ENCODE measurements around the gene SHLD1.

SHLD1 gene

GRCh38 chr20:5821627-5822215 is 71.5 kb downstream of the SHLD1 start:
- no peak for DNase-seq (ENCODE audit: low read depth)

DNA sequence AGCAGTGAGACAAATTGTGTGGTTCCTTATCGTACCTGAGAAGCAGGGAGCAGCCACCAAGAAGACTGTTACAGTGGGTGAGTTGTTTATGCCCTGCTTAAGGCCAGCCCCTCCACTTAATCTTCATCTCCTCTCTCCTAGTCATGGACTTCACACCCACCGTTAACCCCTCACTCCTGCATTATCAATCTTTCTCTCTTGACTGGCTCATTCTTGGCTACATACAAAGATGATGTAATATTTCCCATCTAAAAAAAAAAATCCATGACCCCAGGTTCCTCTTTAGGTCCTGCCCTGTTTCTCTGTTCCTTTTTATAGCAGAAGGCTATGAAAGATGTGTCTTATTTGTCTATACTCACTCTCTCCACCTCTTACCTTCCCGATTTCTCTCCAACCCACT is 72.4 kb downstream of the SHLD1 start:
- no peak for DNase-seq (ENCODE audit: low read depth)

DNA sequence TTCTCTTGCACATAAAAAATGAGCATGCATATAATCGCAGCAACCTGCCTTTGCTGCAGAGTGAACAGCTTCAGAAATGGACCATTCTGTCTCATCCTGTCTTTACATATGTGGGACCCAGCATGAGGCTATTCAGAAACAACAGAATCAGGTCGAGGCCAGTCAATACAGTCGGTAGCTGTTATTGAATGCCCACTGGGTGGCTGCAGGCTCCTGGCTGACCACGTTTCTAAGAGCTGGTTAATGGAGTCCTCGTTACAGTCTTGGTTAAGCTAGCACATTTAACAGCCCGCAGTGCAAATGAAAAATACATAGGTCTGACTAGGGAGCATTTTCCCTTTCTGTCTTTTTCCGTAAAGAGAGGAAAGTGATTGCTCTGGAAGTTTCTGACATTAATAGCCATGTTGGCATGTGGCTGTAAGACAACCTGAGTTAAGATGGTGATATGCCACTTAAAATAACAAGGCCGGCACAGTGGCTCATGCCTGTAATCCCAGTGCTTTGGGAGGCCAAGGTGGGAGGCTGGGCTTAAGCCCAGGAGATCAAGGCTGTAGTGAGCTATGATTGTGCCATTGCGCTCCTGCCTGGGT is 75.0 kb downstream of the SHLD1 start:
- DNase-seq (ENCODE audit: low read depth) = no peak

DNA sequence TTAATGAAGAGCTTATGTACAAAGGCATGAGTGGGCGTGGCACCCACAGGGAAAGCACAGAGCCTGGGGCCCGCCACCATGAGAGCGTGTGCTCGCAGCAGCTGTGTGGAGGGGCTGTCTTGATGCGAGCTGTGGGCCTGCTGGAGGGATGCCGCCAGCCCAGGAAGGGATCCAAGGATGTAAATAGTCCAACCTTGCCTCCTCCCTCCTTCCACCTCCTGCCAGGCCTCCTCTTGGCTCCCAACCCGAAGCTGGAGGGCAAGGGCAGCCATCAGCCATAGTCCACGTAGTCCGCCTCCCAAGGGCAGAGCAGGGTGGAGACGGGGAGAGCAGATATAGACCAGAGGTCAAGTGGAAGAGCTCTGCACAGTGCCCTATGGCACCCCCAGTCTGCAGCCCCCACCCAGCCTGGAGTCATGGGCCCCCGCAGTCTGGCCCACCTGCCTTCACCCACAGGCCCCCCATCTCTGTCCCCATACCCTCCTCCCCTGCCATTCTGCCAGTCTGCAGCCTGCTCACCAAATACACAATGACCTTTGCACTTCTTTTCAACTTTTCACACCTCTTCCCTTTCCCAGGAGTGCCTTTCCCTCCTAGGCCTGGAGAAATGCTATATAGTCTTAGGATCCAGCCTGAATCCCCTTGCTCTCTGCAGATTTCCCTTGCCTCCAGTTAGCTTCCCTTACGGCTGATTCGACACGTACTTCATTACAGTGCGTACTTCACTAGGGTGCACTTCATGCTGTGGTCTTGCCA is 77.1 kb downstream of the SHLD1 start:
- DNase-seq (ENCODE audit: low read depth) = no peak

DNA sequence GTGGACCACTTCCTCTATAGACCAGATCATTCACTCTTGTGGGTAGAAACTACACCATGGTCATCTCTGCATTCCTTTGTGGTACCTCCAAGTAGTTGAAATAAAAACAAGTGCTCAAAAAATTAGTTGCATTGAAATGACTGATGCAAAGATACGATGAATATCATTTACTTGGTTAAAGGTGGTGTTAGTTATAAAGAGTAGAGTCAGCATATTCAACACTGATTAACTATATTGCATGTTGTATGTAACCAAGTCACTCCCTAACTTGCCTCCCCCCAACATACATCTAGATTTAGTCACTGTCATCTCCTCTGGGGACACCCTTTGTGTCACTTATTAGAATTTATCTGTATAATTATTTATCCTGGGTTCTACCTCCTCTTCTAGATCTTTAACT is 77.7 kb downstream of the SHLD1 start:
- DNase-seq (ENCODE audit: low read depth) = no peak

- no peak for DNase-seq (ENCODE audit: low read depth)
Observed at GRCh38 chr20:5829241-5829809, 79.1 kb downstream of the SHLD1 start.

GRCh38 chr20:5831539-5832237 is 81.5 kb downstream of the SHLD1 start:
- DNase-seq (ENCODE audit: low read depth) = no peak

GRCh38 chr20:5833309-5833941 is 83.2 kb downstream of the SHLD1 start:
- DNase-seq (ENCODE audit: low read depth) = no peak

- DNase-seq (ENCODE audit: low read depth) = no peak
Observed at GRCh38 chr20:5834436-5835005, 84.3 kb downstream of the SHLD1 start.

DNA sequence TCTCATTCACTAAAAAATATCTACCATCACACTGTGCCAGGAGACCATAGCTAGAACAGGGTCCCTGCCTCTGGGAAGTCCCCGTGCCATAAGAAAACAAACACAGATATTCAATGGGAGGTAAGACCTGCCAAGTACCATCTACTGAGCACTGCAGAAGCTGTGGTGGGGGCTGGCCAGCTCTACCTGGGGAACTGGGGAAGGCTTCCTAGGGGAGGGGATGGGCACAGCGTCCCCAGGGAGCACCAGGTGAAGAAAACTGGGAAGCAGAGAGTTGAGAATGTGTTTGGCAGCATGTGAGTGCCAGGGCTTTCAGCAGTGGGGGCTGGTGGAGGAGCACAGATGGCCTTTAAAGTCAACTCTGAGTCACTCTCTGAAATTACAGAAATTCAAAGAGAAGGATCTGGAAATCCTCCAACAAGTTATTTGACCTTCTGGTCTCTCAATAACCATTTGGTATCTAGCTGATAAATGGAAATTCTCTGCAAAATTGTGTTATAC is 85.2 kb downstream of the SHLD1 start:
- DNase-seq (ENCODE audit: low read depth) = no peak

DNA sequence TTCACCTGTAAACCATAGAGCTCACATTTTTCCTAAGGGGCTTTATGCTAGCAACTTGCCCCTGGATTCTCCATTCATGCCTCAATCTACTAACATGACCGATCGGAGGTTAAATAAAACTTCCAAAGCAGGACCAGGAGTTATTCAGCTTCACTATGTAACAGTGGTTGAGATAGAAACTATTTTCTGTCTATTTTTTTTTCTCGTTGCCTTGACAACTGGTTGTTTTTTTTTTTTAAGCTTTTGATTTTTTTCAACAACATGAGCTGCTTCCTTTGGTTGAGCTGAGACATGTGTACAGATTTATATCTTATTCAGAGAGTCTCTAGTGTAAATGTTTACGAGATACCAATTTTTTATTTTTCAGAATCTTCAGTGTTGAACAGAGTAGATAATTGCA is 85.7 kb downstream of the SHLD1 start:
- DNase-seq (ENCODE audit: low read depth) = no peak

DNA sequence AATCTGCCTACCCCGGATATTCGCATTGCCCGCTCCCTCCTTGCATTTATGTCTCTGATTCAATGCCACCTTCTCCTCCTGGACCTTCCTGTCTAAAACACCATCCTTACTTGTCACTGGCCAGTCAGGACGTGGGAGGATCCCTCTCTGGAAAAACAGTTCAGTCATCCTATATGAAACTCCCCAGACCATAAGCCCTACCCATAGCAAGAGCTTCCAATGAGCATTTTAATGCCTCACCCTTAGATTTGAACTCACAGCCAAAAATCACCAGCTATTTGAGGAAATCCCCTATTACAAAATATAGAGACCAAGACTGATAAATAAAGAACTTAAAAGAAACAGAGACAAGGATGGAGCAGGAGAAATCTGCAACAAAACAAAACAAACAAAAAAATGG is 86.4 kb downstream of the SHLD1 start:
- no peak for DNase-seq (ENCODE audit: low read depth)

- DNase-seq (ENCODE audit: low read depth) = no peak
Observed at GRCh38 chr20:5840411-5841002, 90.3 kb downstream of the SHLD1 start.

DNA sequence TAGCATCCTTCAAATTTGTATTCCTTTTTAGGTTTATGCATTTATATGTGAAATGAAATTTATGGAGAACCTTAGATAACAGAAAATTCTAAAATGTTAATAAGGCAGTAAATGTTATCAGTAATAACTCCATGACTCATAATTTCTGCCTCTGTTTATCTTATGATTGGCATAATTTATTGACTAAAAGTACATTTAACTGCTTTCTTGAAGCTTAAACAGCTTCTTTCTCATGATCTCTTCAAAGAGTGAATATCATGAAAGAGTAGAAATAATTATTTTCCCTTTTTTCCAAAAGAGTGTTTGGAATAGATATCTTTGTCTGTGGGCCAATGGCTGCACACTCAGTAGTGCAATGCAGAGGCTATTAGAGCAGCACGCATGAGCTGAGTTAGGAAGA is 91.3 kb downstream of the SHLD1 start:
- no peak for DNase-seq (ENCODE audit: low read depth)

- no peak for DNase-seq (ENCODE audit: low read depth)
Observed at GRCh38 chr20:5842465-5842864, 92.3 kb downstream of the SHLD1 start.

DNA sequence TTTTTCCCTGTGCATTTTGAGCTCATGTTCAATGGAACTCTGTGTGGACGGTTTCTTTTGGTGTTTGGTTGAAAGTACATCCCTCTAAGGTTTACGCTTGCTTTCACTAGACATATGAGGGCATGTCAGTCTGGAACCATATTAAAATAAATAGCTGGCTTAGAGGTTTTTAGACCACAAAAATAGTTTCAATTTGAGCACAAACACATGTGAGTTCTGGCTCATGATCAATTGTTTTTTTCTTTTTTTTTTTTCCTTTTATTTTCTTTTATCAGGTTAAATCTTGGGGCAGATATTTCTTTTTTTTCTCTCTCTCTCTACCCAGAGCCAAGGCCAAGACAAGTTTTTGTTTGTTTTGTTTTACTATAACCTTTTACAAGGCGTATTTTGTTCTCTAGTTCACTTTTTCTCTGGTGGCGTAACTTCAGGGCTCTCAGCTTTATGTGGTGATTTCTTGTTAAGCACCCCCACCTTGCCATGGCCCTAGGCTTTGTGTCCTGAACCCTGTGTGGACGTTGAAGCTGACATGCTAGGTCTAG is 92.9 kb downstream of the SHLD1 start:
- DNase-seq (ENCODE audit: low read depth) = no peak

DNA sequence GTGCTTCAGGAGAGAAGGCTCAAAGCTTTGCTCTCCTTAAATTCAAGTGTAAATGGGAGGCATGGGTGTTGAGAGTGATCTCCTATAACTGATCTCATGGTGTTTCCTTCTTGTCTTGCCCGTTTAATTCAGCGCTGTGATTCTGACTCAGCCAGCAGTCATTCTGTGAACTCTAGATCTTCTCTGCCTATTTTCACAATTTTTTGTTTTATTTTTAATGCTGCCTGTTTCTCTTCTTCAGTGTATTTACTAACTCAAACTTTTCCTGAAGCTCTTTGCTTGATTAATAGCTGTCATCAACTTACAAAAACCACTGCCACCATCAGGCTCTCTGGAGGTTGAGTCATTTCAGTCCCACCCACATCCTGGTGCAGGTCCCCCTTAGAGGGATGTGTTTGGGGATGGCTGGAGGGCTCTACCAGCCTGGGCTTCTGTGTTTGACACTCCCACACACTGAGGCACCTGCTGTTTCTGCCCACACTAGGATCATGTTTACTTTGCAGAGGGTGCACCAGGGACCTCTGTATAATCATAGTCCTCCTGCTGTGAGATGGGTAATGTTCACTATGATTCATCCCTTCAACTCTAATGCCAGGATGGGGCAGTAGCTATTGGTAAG is 94.0 kb downstream of the SHLD1 start:
- peak; percentile 20 for DNase-seq (ENCODE audit: low read depth)

DNA sequence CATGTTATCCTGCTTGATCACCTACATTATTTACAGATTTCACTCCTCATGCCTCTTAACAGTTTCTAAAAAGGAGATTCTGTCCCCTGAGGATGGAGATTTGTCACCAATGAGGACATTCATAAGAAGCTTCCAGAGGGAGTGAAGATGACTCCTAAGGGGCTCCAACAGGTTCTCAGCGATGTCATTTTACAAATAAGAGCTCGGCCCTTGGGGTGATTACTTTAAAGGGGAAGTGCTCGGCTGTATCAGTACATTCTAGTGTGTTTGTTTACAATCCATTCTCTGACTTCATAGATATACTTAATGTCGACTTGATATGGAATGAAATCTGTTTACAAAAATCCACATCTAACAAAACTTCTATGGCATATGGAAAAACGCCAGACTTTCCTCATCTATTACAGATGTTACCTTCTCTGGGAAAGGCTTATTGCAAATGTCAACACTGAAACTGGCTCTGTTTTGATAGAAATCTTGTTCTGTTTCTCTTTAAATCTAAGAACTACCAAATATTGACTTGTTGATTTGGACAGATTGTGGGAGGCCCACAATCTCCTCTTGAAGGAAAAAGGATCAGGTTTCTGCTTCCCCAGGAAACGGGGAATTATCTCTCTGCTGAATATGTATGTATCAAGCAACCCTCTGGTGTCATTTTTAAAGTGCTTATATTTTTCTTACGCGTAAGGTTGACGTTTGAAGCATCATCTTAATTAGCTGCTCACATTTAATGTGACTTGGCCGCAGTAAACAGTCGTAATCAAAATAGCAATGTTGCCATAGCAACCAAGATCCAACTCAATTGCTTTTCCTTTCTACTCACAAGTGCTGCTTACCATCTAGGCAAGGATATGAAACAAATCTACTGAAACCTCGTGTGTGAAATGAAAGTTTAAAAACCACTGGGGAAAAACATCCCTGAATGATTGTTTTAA is 95.7 kb downstream of the SHLD1 start:
- no peak for DNase-seq (ENCODE audit: low read depth)

All from activated T-helper 1 cell treated with Interleukin-2 at 50 U/mL for 16 hours (primary cell).